H1 (cell line): ENCODE results near the gene NCK1. TPM values are rescaled to one million over a fixed set of nuclear protein-coding genes. Genes with fewer than 3 reads are reported as not detected.
A peak's percentile ranks its signal among the peaks of the same experiment; 100 is the strongest.

Source experiments
- BACH1 ChIP-seq: IDR thresholded peaks from 2 replicates; pipeline ENCODE4 v1.6.1; 2012; ENCODE audit warnings: low read length, improper control_type of control experiment
- CHD2 ChIP-seq: IDR thresholded peaks from 2 replicates; pipeline ENCODE4 v1.6.1; 2012; ENCODE audit warnings: low read length, improper control_type of control experiment
- E2F6 ChIP-seq: IDR thresholded peaks from 2 replicates; pipeline ENCODE4 v1.6.1; 2012; ENCODE audit warnings: inconsistent platforms
- FOSL1 ChIP-seq: IDR thresholded peaks from 2 replicates; pipeline ENCODE4 v1.6.1; 2011; ENCODE audit warnings: mild to moderate bottlenecking, low read depth, low read length, moderate library complexity; ENCODE audit not compliant: insufficient read depth
- HDAC2 ChIP-seq, 2 experiments: fragments of 300-600 bp in 1 of 2; sonication (generic) in 1 of 2; IDR thresholded peaks; 2 replicates each; pipeline ENCODE4 v1.6.1; 2011 to 2012; ENCODE audit warnings: low read depth in 2 of 2, low read length in 2 of 2, mild to moderate bottlenecking in 2 of 2, moderate library complexity in 2 of 2, borderline replicate concordance in 1 of 2, inconsistent platforms in 1 of 2
- MAX ChIP-seq: IDR thresholded peaks from 2 replicates; pipeline ENCODE4 v1.6.1; 2012; ENCODE audit warnings: inconsistent platforms
- NRF1 ChIP-seq: IDR thresholded peaks from 2 replicates; pipeline ENCODE4 v1.6.1; 2011; ENCODE audit warnings: mild to moderate bottlenecking, low read depth, low read length, improper control_type of control experiment
- polyA plus RNA-seq, 7 experiments: library from polyadenylated mRNA; depleted of rRNA in 3 of 7; stranded (reverse) in 5 of 7; unstranded in 2 of 7; fragments of >200 nt in 5 of 7; fragments of 200-250 nt in 2 of 7; gene quantifications; 1 replicate in 5 of 7; 2 replicates in 1 of 7; 4 replicates in 1 of 7; pipeline versions ENCODE4 v1.2.1 to v1.2.3, GENCODE V29; 2011 to 2013; ENCODE audit warnings: missing spikeins in 2 of 7, mixed read lengths in 2 of 7
- total RNA-seq: library from RNA; stranded (reverse); fragmentation: NEBNext Ultra II Directional; extraction: Animal tissue kit (Norgen Biotek cat#: 25700); gene quantifications from 2 replicates; pipeline ENCODE4 v1.2.1, GENCODE V29; 2021
- TF ChIP-seq, protein P1 (sequence below): IDR thresholded peaks from 2 replicates; pipeline ENCODE4 v1.6.1; 2011; ENCODE audit warnings: low read depth, mild to moderate bottlenecking, low read length; ENCODE audit not compliant: insufficient read depth

The NCK1 gene
- total and polyA plus RNA-seq, 2 of the 8 experiments (the other 6 are each of a cell fraction or from before 2014, with no cell fraction given) = 10.0 to 28.5 TPM

- peak; percentile 34; the same call in 1 of the 2 replicates for TF ChIP-seq CHD2
- peak in 1 of 2 experiments; percentile 89; a peak in 2 of 4 replicates for TF ChIP-seq HDAC2 (IDR thresholded peaks at IDR 0.05; ENCODE audit: borderline replicate concordance in 1 of 2, low read depth in 2 of 2, low read length in 2 of 2)
- TF ChIP-seq E2F6 = peak; percentile 97
- TF ChIP-seq NRF1 = no peak
- peak; percentile 92 for TF ChIP-seq MAX
- no peak for TF ChIP-seq FOSL1
- TF ChIP-seq BACH1 = no peak
- TF ChIP-seq, protein P1, sequence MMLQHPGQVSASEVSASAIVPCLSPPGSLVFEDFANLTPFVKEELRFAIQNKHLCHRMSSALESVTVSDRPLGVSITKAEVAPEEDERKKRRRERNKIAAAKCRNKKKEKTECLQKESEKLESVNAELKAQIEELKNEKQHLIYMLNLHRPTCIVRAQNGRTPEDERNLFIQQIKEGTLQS = no peak
These were observed 42.0 kb upstream of the NCK1 start (continued) for GRCh38 chr3:136819731-136820679.
